ENCODE results near the gene ADGRG1.

GRCh38 chr16:57619133-57619605, 9.3 kb upstream of the ADGRG1 start:
- TF ChIP-seq POLR2A (IDR thresholded peaks at IDR 0.05; ENCODE audit: low read length): no peak
- TF ChIP-seq GATA1 (IDR thresholded peaks at IDR 0.05; ENCODE audit: low read depth, low read length): no peak
